Stimulated activated naive CD4-positive, alpha-beta T cell (primary cell): ENCODE data around the gene PRTN3.
"Not testable (repeated sequence)": the region's sequence is repeated elsewhere in the genome, so short reads cannot be mapped to it uniquely, and the experiment has no call there.

ENCODE experiments used
- DNase-seq, 6 experiments: peaks; one replicate each; lab custom pipeline; 2025; lab: John Stamatoyannopoulos, UW

The PRTN3 gene

GRCh38 chr19:881385-882071 is 40.7 kb downstream of the PRTN3 start:
- DNase-seq, result no peak

- no peak for DNase-seq
These were observed 42.2 kb downstream of the PRTN3 start for GRCh38 chr19:882871-883497.

- no peak for DNase-seq
These were observed 42.9 kb downstream of the PRTN3 start for GRCh38 chr19:883661-884211.

DNA sequence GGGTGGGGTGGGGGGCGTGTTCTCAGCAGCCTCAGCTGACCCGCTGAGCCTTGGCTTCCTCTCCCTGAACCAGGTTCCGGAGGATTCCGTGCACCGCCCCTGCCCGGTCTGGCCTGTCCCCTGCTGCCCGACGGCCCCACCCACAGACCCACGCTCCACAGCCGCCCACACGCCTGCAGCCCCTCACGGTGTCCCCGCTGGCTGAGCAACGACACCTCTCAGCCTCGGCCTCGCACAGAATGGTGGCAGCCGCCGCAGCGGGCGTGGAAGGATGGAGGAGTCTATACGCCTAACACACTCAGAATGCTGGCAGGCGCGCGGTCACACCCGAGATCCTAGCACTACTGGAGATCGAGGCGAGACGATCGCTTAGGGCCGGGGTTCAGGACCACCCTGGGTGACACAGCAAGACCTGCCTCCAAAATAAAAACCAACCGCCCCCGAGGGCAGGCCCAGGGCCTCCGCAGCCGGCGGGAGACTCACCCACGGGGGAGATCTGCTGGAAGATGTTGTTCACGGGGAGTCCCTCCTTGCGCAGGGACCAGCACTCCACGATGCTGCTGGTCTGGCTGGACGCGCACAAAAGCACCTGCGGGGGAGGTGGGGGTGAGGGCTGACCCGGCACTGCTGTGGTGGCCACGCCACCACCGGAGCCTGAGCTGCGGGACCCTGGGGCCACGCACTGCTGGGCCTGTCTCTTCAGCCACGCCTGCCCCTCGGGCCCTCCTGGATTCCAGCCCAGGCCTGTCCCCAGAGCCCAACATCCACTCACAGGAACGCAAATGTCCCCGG is 43.8 kb downstream of the PRTN3 start:
- DNase-seq, result no peak

- no peak for DNase-seq
These were observed 44.9 kb downstream of the PRTN3 start for GRCh38 chr19:885536-886224.

DNA sequence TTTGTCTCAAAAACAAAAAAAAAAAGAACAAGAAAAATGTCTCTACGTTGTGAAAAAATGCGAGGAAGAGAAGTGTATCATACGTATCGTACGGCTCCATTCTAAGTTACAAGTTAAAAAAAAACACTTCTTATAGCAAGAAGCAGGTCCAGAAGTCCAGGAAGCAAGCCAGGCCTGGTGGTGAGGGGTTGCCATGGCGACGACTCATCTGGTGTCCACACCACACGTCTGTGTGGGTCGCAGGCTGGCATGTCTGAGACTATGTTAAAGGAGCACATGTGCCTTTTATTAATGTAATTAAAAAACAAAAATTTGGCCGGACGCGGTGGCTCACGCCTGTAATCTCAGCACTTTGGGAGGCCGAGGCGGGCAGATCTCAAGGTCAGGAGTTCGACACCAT is 46.3 kb downstream of the PRTN3 start:
- DNase-seq, result no peak

GRCh38 chr19:887599-887998 is 46.8 kb downstream of the PRTN3 start:
- no peak for DNase-seq

DNA sequence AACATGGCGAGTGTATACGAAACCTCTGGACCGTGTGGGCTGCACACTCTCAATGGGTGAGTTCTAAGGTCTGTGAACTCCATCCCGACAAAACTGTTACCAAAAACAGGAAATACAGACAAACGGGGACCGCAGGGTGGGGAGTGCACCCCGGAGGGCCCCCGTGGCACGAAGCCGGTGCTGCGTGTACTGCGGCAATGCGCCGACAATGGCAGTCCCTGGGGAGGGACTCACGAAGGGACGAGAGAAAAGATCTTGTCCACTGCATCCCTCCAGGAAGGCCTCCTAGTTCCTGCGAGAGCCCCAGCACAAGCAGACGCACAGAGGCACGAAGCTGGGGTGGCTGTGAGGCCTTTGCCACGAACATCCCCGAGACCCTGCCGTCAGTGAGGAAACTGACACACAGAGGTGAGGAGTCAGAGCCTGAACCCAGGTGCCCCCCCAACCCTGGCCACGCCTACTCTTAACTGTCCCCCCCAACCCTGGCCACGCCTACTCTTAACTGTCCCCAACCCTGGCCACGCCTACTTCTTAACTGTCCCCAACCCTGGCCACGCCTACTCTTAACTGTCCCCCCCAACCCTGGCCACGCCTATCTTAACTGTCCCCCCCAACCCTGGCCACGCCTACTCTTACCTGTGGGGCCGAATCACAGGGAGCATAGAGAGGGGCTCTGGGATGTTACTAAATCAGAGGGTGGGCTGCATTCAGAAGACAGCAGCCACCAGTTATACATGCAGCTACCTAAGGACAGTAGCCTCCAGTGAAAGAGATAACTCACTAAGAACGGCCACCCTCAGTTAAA is 48.0 kb downstream of the PRTN3 start:
- peak in 5 of 6 experiments; percentile 25 to 53 (median 31) for DNase-seq

GRCh38 chr19:889662-890295 is 49.0 kb downstream of the PRTN3 start:
- no peak for DNase-seq

- no peak for DNase-seq
These were observed 50.0 kb downstream of the PRTN3 start for GRCh38 chr19:890831-891230.

- DNase-seq, result not testable (repeated sequence)
These were observed 50.8 kb downstream of the PRTN3 start for GRCh38 chr19:891421-892200.

DNA sequence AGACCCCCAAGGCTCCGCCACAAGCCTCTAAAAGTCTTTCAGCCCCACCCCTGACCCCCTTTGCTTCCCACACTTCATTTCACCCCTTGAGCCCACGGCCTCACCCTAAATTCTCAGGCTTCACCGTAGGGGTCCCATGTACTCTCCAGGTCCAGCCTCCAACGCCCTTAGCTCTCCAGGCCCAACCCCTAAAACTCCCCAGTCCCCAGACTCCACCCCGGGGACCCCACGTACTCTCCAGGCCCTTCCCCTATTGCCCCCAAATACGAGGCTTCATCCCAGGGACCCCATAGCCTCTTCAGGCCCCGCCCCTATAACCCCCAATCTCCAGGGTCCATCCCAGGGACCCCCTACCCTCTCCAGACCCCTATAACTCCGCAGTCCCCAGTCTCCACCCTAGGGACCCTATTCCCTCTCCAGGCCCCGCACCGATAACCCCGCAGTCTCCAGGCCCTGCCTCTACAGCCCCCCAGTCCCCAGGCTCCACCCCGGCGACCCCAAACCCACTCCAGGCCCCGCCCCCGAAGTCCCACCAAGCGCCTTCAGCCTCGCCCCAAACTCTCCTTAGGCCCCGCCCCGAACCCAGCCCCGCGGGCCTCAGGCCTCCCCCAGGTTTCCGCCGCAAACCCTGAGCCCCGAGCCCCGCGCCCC is 51.6 kb downstream of the PRTN3 start:
- DNase-seq, result no peak

GRCh38 chr19:892894-893689 is 52.3 kb downstream of the PRTN3 start, which contains the start of the genes MED16 and RNU6-9:
MED16 (minus strand) TSS chr19:893187; CDS start chr19:891131, 2,056 bp downstream.
RNU6-9 (plus strand) TSS chr19:893484.
- DNase-seq, result peak; percentile 83 to 96 (median 88)

GRCh38 chr19:896434-896833 is 55.6 kb downstream of the PRTN3 start:
- no peak for DNase-seq

- DNase-seq, result no peak
These were observed 56.2 kb downstream of the PRTN3 start for GRCh38 chr19:896999-897398.

DNA sequence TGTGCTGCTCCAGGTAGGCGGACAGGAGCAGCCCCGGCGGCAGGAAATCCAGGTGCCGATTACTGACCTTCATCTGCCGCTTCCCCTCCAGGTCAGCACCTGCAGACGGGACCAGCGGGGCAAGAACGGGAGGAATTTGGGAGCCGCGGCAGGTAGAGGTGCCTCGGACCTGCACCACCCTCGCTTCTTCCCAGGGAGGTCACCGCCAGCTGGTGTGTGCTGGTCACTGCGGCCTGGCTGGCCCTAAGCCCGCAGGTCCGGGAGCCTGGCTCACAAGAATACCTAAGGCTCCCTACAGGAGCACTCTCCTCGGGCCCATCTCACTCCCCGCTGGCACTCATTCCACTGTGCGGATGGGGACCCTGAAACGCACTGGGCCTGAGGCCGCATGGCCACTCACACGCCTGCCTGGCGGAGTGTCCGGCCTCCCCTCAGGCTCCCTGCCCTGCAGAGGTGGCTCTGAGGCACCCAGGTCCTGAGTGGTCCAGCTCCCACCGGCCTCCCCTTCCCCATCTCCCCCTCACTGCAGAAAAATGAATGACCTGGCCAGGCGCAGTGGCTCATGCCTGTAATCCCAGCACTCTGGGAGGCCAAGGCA is 56.7 kb downstream of the PRTN3 start:
- DNase-seq, result no peak
